Measurements from ENCODE around the gene TDRD12.
A peak's percentile ranks its signal among the peaks of the same experiment; 100 is the strongest.

The TDRD12 gene

GRCh38 chr19:32802840-32803239 is 83.3 kb downstream of the TDRD12 start:
- Histone ChIP-seq H4K20me1 (ENCODE audit: insufficient read depth, low read length) (no peaks in the 10 kb centered on the region), H3K27ac (ENCODE audit: low read length) (no peak overlapping the region), H2AFZ (ENCODE audit: low read depth, low read length) (no peak overlapping the region), H3K9ac (ENCODE audit: low read length) (no peak overlapping the region), H3K36me3 (replicated peaks; ENCODE audit: low read depth, low read length) (no peaks in the 10 kb centered on the region), H3K4me2 (ENCODE audit: low read length) (no peak overlapping the region), H3K4me3 (ENCODE audit: low read length) (no peak overlapping the region), H3K79me2 (ENCODE audit: low read length) (no peaks in the 10 kb centered on the region), H3K27me3 (ENCODE audit: low read depth, low read length) (no peaks in the 10 kb centered on the region), H3K4me1 (ENCODE audit: low read length) (no peaks in the 10 kb centered on the region), H3K9me3 (ENCODE audit: insufficient read depth, low read length) (no peaks in the 10 kb centered on the region)
- TF ChIP-seq CTCF (IDR thresholded peaks at IDR 0.05; ENCODE audit: low read depth, low read length) (no peak), EZH2phosphoT487 (IDR thresholded peaks at IDR 0.05; ENCODE audit: low read depth) (no peak)

GRCh38 chr19:32808236-32808635 is 88.7 kb downstream of the TDRD12 start:
- Histone ChIP-seq H4K20me1 (ENCODE audit: insufficient read depth, low read length) (no peaks in the 10 kb centered on the region), H3K4me3 (ENCODE audit: low read length) (no peak overlapping the region), H3K4me1 (ENCODE audit: low read length) (peaks cover 7% of the 10 kb centered on the region; the same call in 1 of the 2 replicates), H3K4me2 (ENCODE audit: low read length) (no peak overlapping the region), H3K9ac (ENCODE audit: low read length) (no peak overlapping the region), H3K27ac (ENCODE audit: low read length) (no peak overlapping the region), H3K79me2 (ENCODE audit: low read length) (no peaks in the 10 kb centered on the region), H3K27me3 (ENCODE audit: low read depth, low read length) (peaks cover 2% of the 10 kb centered on the region; the same call in 1 of the 2 replicates), H2AFZ (ENCODE audit: low read depth, low read length) (no peak overlapping the region), H3K36me3 (replicated peaks; ENCODE audit: low read depth, low read length) (no peaks in the 10 kb centered on the region), H3K9me3 (ENCODE audit: insufficient read depth, low read length) (no peaks in the 10 kb centered on the region)
- TF ChIP-seq EZH2phosphoT487 (IDR thresholded peaks at IDR 0.05; ENCODE audit: low read depth), result no peak
- no peak for TF ChIP-seq CTCF (IDR thresholded peaks at IDR 0.05; ENCODE audit: low read depth, low read length)

- Histone ChIP-seq H3K36me3 (replicated peaks; ENCODE audit: low read depth, low read length) (no peaks in the 10 kb centered on the region), H3K27ac (ENCODE audit: low read length) (no peak overlapping the region), H3K9me3 (ENCODE audit: insufficient read depth, low read length) (no peaks in the 10 kb centered on the region), H3K4me3 (ENCODE audit: low read length) (no peak overlapping the region), H3K4me2 (ENCODE audit: low read length) (peak overlapping the region; percentile 15; the same call in 1 of the 2 replicates), H2AFZ (ENCODE audit: low read depth, low read length) (peak overlapping the region; percentile 57; the same call in 1 of the 2 replicates), H3K9ac (ENCODE audit: low read length) (no peak overlapping the region), H3K4me1 (ENCODE audit: low read length) (peaks cover 7% of the 10 kb centered on the region; the same call in 1 of the 2 replicates), H3K79me2 (ENCODE audit: low read length) (no peaks in the 10 kb centered on the region), H3K27me3 (ENCODE audit: low read depth, low read length) (peaks cover 2% of the 10 kb centered on the region; the same call in 1 of the 2 replicates), H4K20me1 (ENCODE audit: insufficient read depth, low read length) (no peaks in the 10 kb centered on the region)
- TF ChIP-seq EZH2phosphoT487 (IDR thresholded peaks at IDR 0.05; ENCODE audit: low read depth) (no peak), CTCF (IDR thresholded peaks at IDR 0.05; ENCODE audit: low read depth, low read length) (no peak)
Observed at GRCh38 chr19:32809254-32809653, 89.7 kb downstream of the TDRD12 start.

- no peak overlapping the region for H3K9ac ChIP-seq (ENCODE audit: low read length)
Observed at GRCh38 chr19:32809754-32810153, 90.2 kb downstream of the TDRD12 start.

More at GRCh38 chr19:32809754-32810153, 90.2 kb downstream of the TDRD12 start:
- TF ChIP-seq EZH2phosphoT487 (IDR thresholded peaks at IDR 0.05; ENCODE audit: low read depth) (no peak), CTCF (IDR thresholded peaks at IDR 0.05; ENCODE audit: low read depth, low read length) (no peak)
- Histone ChIP-seq H3K9me3 (ENCODE audit: insufficient read depth, low read length) (no peaks in the 10 kb centered on the region), H3K4me3 (ENCODE audit: low read length) (no peak overlapping the region), H3K27ac (ENCODE audit: low read length) (no peak overlapping the region), H3K27me3 (ENCODE audit: low read depth, low read length) (peaks cover 2% of the 10 kb centered on the region; the same call in 1 of the 2 replicates), H3K36me3 (replicated peaks; ENCODE audit: low read depth, low read length) (no peaks in the 10 kb centered on the region), H2AFZ (ENCODE audit: low read depth, low read length) (peak overlapping the region; percentile 57; the same call in 1 of the 2 replicates), H3K79me2 (ENCODE audit: low read length) (no peaks in the 10 kb centered on the region), H3K4me2 (ENCODE audit: low read length) (peak overlapping the region; percentile 15; the same call in 1 of the 2 replicates), H4K20me1 (ENCODE audit: insufficient read depth, low read length) (no peaks in the 10 kb centered on the region), H3K4me1 (ENCODE audit: low read length) (peaks cover 7% of the 10 kb centered on the region; the same call in 1 of the 2 replicates)
